Measurements from ENCODE around the gene TUBB1. TPM values are rescaled to one million over a fixed set of nuclear protein-coding genes. Genes with fewer than 3 reads are reported as not detected.

Gene TUBB1
- total RNA-seq, 1 donor from 2014 or later, result not detected

DNA sequence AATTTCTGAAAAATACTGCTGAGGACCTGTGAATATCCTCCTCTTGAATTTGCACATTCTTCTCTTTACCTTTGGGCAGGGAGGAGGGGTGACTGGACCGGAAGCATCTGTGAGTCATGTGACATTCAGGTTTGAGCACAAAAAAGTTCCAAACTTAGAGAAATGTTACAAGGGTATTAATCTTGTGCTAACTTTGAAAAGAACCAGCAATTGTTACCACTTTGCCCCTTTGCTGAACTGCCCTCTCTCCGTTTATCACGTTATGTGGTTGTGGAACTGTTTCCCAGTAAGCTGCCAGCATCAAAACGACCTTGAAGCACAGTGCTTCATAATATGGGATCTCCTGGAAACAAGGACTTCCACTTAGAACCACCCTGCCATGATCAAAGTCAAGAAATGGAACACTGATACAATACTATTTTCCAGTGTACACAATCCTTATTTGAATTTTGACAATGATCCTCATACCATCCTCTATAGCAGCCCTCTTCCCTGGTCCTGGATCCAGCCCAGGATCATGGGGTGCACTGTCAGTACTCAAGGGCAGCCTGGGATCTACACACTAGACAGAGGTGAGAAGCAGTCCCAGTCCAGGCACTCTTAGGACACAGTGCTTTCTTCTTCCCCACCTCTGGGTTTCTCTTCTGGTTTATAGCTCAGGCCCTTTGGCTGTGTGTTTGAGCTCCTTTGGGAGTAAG is 2.3 kb upstream of the TUBB1 start:
- DNase-seq (ENCODE audit: low spot score), result no peak
- Mint-ChIP-seq H3K27me3 (ENCODE audit: unreplicated experiment) (peaks cover 4% of the 10 kb centered on the region), H3K4me3 (ENCODE audit: unreplicated experiment) (no peak overlapping the region), H3K9me3 (ENCODE audit: unreplicated experiment) (no peaks in the 10 kb centered on the region), H3K27ac (ENCODE audit: unreplicated experiment) (peak overlapping the region; percentile 20), H3K36me3 (ENCODE audit: low read depth, unreplicated experiment) (peaks cover 4% of the 10 kb centered on the region), H3K4me1 (ENCODE audit: unreplicated experiment) (peaks cover 32% of the 10 kb centered on the region)
- TF ChIP-seq, protein P1, sequence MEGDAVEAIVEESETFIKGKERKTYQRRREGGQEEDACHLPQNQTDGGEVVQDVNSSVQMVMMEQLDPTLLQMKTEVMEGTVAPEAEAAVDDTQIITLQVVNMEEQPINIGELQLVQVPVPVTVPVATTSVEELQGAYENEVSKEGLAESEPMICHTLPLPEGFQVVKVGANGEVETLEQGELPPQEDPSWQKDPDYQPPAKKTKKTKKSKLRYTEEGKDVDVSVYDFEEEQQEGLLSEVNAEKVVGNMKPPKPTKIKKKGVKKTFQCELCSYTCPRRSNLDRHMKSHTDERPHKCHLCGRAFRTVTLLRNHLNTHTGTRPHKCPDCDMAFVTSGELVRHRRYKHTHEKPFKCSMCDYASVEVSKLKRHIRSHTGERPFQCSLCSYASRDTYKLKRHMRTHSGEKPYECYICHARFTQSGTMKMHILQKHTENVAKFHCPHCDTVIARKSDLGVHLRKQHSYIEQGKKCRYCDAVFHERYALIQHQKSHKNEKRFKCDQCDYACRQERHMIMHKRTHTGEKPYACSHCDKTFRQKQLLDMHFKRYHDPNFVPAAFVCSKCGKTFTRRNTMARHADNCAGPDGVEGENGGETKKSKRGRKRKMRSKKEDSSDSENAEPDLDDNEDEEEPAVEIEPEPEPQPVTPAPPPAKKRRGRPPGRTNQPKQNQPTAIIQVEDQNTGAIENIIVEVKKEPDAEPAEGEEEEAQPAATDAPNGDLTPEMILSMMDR (IDR thresholded peaks at IDR 0.05; ENCODE audit: unreplicated experiment), result no peak

DNA sequence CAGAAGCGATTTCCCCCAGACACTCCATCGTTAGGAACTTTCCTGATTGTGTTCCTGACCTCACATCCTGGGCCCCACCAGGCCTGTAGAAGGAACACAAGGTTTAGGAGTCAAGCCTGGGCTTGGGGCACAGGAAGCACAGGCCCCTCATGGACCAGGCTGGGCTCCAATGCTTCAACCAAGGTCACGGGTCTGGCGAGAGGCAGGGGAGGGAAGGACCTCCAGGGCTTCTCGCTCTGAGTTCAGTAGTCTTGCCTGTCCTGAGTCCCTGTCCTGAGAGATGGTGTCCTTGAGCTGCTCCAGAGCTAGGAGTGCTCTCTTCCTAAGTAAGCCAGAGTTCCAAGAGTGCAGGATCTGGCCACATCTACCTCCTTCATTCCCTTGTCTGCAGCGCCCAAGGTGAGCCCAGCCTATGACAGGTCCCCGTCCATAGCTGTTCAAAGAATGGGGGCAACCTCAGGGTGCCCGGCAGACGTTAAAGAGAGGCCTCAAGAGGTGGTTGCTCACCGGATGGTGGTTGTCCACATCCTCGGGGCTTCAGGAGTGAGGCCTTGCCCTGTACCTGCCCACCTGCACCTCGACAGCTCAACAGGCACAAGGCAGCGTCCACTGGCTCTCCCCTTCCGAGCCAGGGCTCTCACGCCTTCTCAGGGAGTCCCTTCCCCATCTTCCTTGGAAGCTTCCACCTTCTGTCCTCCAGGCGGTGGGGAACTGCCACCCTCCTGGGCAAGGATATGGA is 1.6 kb upstream of the TUBB1 start:
- H3K9me3 Mint-ChIP-seq (ENCODE audit: unreplicated experiment), result no peaks in the 10 kb centered on the region
- H3K36me3 Mint-ChIP-seq (ENCODE audit: low read depth, unreplicated experiment), result peaks cover 7% of the 10 kb centered on the region
- H3K4me3 Mint-ChIP-seq (ENCODE audit: unreplicated experiment), result no peak overlapping the region
- H3K4me1 Mint-ChIP-seq (ENCODE audit: unreplicated experiment), result peaks cover 28% of the 10 kb centered on the region
- no peak for DNase-seq (ENCODE audit: low spot score)
- TF ChIP-seq, protein P1 (IDR thresholded peaks at IDR 0.05; ENCODE audit: unreplicated experiment), result no peak
- no peak overlapping the region for H3K27ac Mint-ChIP-seq (ENCODE audit: unreplicated experiment)
- H3K27me3 Mint-ChIP-seq (ENCODE audit: unreplicated experiment), result peaks cover 3% of the 10 kb centered on the region

DNA sequence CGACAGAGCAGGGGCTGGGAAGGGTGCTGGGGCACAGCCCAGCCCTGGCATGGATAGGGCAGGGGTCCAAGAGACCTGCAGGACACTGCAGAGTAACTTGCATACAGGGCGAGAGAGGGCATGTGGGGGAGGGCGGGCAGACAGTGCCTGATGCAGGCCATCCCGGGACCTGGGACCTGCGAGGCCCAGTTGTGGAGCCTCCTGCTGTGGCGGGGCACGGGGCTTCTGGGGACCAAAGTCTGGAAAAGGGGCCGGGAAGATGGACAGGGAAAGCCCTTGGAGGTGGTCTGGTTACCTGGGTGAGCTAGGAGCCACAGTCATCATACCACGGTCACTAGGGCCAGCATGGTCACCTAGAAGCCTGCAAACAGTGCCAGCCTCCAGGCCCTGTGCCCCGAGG is 412 bp upstream of the TUBB1 start:
- no peak for DNase-seq (ENCODE audit: low spot score)
- H3K27ac Mint-ChIP-seq (ENCODE audit: unreplicated experiment), result no peak overlapping the region
- peaks cover 1% of the 10 kb centered on the region for H3K27me3 Mint-ChIP-seq (ENCODE audit: unreplicated experiment)
- H3K4me1 Mint-ChIP-seq (ENCODE audit: unreplicated experiment), result peaks cover 26% of the 10 kb centered on the region
- H3K4me3 Mint-ChIP-seq (ENCODE audit: unreplicated experiment), result peak overlapping the region; percentile 42
- no peaks in the 10 kb centered on the region for H3K9me3 Mint-ChIP-seq (ENCODE audit: unreplicated experiment)
- peaks cover 9% of the 10 kb centered on the region for H3K36me3 Mint-ChIP-seq (ENCODE audit: low read depth, unreplicated experiment)
- TF ChIP-seq, protein P1 (IDR thresholded peaks at IDR 0.05; ENCODE audit: unreplicated experiment), result no peak

DNA sequence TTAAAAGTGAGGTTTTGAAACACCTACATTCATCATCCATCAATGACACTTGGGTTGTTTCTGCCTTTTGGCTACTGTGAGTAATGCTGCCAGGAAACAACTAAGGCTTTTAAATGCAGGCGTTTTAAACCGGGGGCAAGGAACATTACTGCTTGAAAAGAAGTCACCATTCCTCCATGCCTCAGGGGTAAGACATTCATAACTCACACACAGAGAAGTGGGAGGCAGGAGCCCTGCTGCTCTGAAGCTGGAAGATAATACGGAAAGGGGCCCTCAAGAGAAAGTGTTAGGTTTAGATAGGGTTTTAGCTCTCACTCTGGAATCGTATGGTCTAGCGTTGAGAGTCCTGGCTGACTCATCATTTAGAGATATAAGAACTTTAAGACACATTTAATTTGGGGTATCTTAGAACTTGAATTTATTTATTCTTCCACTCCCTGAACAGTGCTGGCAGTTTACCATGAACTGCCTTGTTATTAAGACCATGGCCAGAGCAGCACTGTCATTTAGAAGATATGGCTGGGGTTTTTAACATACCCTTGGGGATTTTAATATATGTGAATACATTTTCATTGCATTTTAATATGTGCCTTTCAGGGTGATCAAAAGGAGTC is 1.8 kb downstream of the TUBB1 start:
- no peak for DNase-seq (ENCODE audit: low spot score)
- Mint-ChIP-seq H3K27ac (ENCODE audit: unreplicated experiment) (no peak overlapping the region), H3K9me3 (ENCODE audit: unreplicated experiment) (no peaks in the 10 kb centered on the region), H3K4me3 (ENCODE audit: unreplicated experiment) (no peak overlapping the region), H3K36me3 (ENCODE audit: low read depth, unreplicated experiment) (peaks cover 26% of the 10 kb centered on the region), H3K27me3 (ENCODE audit: unreplicated experiment) (peaks cover 1% of the 10 kb centered on the region), H3K4me1 (ENCODE audit: unreplicated experiment) (peaks cover 19% of the 10 kb centered on the region)
- TF ChIP-seq, protein P1 (IDR thresholded peaks at IDR 0.05; ENCODE audit: unreplicated experiment), result no peak

All from endothelial cell (in vitro differentiated cells).